Prostate gland (tissue), 2 donors: ENCODE results near the gene BCAN. TPM values are rescaled to one million over a fixed set of nuclear protein-coding genes. Genes with fewer than 3 reads are reported as not detected.

ENCODE experiments used
- DNase-seq: peaks from one replicate; pipeline ENCODE4 v3.0.0-alpha.2; 2019; ENCODE audit warnings: low spot score
- H3K27ac ChIP-seq, 2 donors: fragments of 200-600 bp; sonication (generic); 2 replicates each; pipeline ENCODE4 v1.5.1; 2017 to 2019
- H3K27me3 ChIP-seq: fragments of 200-600 bp; sonication (generic); replicated peaks from 2 replicates; pipeline ENCODE4 v1.5.1; 2019; ENCODE audit not compliant: insufficient read depth
- H3K36me3 ChIP-seq, 2 donors: fragments of 200-600 bp; sonication (generic); 1 replicate in 1 of 2; 2 replicates in 1 of 2; pipeline versions ENCODE4 v1.5.1 to v1.8.1; 2017 to 2019
- H3K4me1 ChIP-seq: fragments of 200-600 bp; sonication (generic); replicated peaks from 2 replicates; pipeline ENCODE4 v1.5.1; 2019
- H3K4me3 ChIP-seq, 2 donors: fragments of 200-600 bp; sonication (generic); 2 replicates each; pipeline ENCODE4 v1.5.1; 2017 to 2019
- H3K9me3 ChIP-seq: fragments of 200-600 bp; sonication (generic); 2 replicates; pipeline ENCODE4 v1.5.1; 2017
- CTCF ChIP-seq, 4 experiments: fragments of 200-600 bp in 2 of 4; fragments of 450-650 bp in 2 of 4; sonication (generic) in 2 of 4; IDR thresholded peaks; 1 replicate in 3 of 4; 2 replicates in 1 of 4; pipeline ENCODE4 v1.5.1; 2016 to 2019; ENCODE audit warnings: antibody characterized with exemption in 4 of 4, mild to moderate bottlenecking in 2 of 4, moderate library complexity in 2 of 4
- POLR2A ChIP-seq: fragments of 450-650 bp; IDR thresholded peaks from one replicate; pipeline ENCODE4 v1.6.1; 2016; ENCODE audit warnings: antibody characterized with exemption, mild to moderate bottlenecking
- POLR2AphosphoS5 ChIP-seq: sonication (generic); formaldehyde crosslinking; IDR thresholded peaks from one replicate; pipeline ENCODE4 v1.6.1; 2017; ENCODE audit warnings: antibody characterized with exemption
- WGBS: methylation state at CpG from one replicate; pipeline ENCODE4 v1.1.5; 2018; 5-methylcytosine and 5-hydroxymethylcytosine counted together
- intact Hi-C: fragments of 100-400 bp; cut with DNase I; formaldehyde crosslinking; loops from one replicate; pipeline ENCODE4 v1.14.2; 2022
- total RNA-seq, 2 donors: library from RNA; depleted of rRNA; stranded (reverse); fragments of >200 nt; gene quantifications; one replicate each; pipeline ENCODE4 v1.1.0, GENCODE V29; 2016

Gene BCAN
- total RNA-seq, 2 donors from 2014 or later = 4.9 TPM; not detected in 1

GRCh38 chr1:156656806-156657740 is 15.2 kb downstream of the BCAN start:
- H3K27ac ChIP-seq = no peak overlapping the region

GRCh38 chr1:156657741-156658319 is 15.9 kb downstream of the BCAN start:
- intact Hi-C loops = loop anchor here (1.0 to 5.0 kb wide), 3 partner anchors 32 to 271 kb away; no protein-coding TSS in a partner anchor
- no peak overlapping the region for H3K27ac ChIP-seq
- TF ChIP-seq CTCF (IDR thresholded peaks at IDR 0.05) (no peak), POLR2A (no peak), POLR2AphosphoS5 (no peak)
- peaks cover 2% of the 10 kb centered on the region for H3K27me3 ChIP-seq
- no peak for DNase-seq
- no peaks in the 10 kb centered on the region for H3K36me3 ChIP-seq
- H3K4me1 ChIP-seq = peaks cover 7% of the 10 kb centered on the region
- WGBS = 16% methylated on average over 15 of the region's 15 CpGs
- H3K4me3 ChIP-seq = no peak overlapping the region
- H3K9me3 ChIP-seq = no peaks in the 10 kb centered on the region

More at GRCh38 chr1:156656806-156657740, 15.2 kb downstream of the BCAN start:
- H3K36me3 ChIP-seq = no peaks in the 10 kb centered on the region
- intact Hi-C loops = loop anchor here (1.0 to 5.0 kb wide), 3 partner anchors 31 to 270 kb away; no protein-coding TSS in a partner anchor
- TF ChIP-seq POLR2AphosphoS5 (no peak), POLR2A (no peak), CTCF (IDR thresholded peaks at IDR 0.05) (peak; percentile 85 to 92 (median 88))
- peaks cover 2% of the 10 kb centered on the region for H3K27me3 ChIP-seq
- no peaks in the 10 kb centered on the region for H3K9me3 ChIP-seq
- WGBS = 2% methylated on average over 54 of the region's 54 CpGs
- H3K4me3 ChIP-seq = peak overlapping the region in 1 of 2 donors; percentile 16
- peak; percentile 57 for DNase-seq
- peaks cover 7% of the 10 kb centered on the region for H3K4me1 ChIP-seq

- no peak for TF ChIP-seq CTCF (IDR thresholded peaks at IDR 0.05)
- no peak for TF ChIP-seq POLR2AphosphoS5
- no peak for TF ChIP-seq POLR2A
- WGBS = 91% methylated on average over 14 of the region's 14 CpGs
Measured at GRCh38 chr1:156658496-156658895, 16.6 kb downstream of the BCAN start.

GRCh38 chr1:156658945-156659574 is 17.1 kb downstream of the BCAN start:
- Histone ChIP-seq H3K27me3 (peaks cover 2% of the 10 kb centered on the region), H3K4me1 (peaks cover 7% of the 10 kb centered on the region), H3K9me3 (no peaks in the 10 kb centered on the region), H3K36me3 (no peaks in the 10 kb centered on the region), H3K4me3 (no peak overlapping the region), H3K27ac (no peak overlapping the region)
- intact Hi-C loops = loop anchor here (5.0 kb wide), 1 partner anchor 272 kb away; no protein-coding TSS in a partner anchor
- 78% methylated on average over 10 of the region's 10 CpGs for WGBS
- TF ChIP-seq POLR2A (no peak), CTCF (IDR thresholded peaks at IDR 0.05) (no peak), POLR2AphosphoS5 (no peak)
- no peak for DNase-seq

More at GRCh38 chr1:156658496-156658895, 16.6 kb downstream of the BCAN start:
- Histone ChIP-seq H3K27ac (no peak overlapping the region), H3K27me3 (peaks cover 2% of the 10 kb centered on the region), H3K36me3 (no peaks in the 10 kb centered on the region), H3K4me1 (peaks cover 7% of the 10 kb centered on the region), H3K9me3 (no peaks in the 10 kb centered on the region), H3K4me3 (no peak overlapping the region)
- DNase-seq = no peak
- intact Hi-C loops = loop anchor here (5.0 kb wide), 1 partner anchor 271 kb away; no protein-coding TSS in a partner anchor
